ENCODE measurements around the gene DENND5A.
"Not testable (repeated sequence)": the region's sequence is repeated elsewhere in the genome, so short reads cannot be mapped to it uniquely, and the experiment has no call there.

Gene DENND5A

GRCh38 chr11:9176136-9176535 lies 89.0 kb downstream of the DENND5A start:
- no peak for DNase-seq

DNA sequence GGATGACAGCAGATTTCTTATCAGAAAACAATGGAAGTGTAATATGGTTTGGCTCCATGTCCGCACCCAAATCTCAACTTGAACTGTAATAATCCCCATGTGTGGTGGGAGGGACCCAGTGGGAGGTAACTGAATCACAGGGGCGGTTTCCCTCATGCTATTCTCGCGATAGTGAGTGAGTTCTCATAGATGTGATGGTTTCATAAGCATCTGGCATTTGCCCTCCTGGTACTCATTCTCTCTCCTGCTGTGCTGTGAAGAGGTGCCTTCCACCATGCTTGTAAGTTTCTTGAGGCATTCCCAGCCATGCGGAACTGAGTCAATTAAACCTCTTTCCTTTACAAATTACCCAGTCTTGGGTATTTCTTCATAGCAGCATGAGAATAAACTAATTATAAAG lies 92.8 kb downstream of the DENND5A start:
- DNase-seq: no peak

GRCh38 chr11:9170450-9170849 lies 94.7 kb downstream of the DENND5A start:
- peak; percentile 40 for DNase-seq

GRCh38 chr11:9169595-9170295 lies 95.4 kb downstream of the DENND5A start:
- DNase-seq: no peak

GRCh38 chr11:9161991-9162390 lies 103.2 kb downstream of the DENND5A start:
- not testable (repeated sequence) for DNase-seq

GRCh38 chr11:9160166-9160565 lies 105.0 kb downstream of the DENND5A start:
- peak; percentile 50 for DNase-seq

DNA sequence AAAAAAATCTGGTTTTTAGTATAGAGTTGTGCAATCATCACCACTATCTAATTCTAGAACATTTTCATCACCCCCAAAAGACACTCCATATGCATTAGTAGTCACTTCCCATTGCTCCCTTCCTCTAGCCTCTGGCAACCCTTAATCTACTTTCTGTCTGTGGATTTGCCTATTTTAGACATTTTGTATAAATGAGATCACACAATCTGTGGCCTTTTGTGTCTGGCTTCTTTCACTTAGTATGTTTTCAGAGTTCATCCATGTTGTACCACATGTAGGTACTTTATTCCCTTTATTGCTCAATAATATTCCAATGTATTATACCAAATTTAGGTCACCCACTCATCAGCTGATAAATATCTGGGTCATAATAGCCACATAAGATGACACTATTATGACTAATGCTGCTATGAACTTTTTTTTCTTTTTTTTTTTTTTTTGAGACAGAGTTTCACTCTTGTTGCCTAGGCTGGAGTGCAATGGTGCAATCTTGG lies 106.2 kb downstream of the DENND5A start:
- peak; percentile 81 for DNase-seq

DNA sequence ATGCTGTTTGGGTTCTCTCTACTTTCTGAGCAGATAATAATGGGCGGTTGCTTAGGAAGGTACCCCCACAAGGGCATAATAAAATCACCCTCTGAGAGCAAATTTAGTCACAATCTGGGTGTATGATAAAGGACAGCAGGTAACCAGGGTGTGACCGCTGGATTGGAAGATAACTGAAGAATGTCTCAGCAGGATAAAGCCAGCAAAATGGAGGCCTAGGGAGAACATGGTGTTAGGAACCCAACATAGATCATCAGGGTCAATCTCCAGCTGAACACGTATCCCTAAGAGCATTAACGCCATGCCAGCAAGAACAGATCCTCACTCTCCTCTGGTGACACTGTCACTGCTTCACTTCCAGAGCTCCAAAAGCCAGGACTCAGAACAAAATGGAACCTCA lies 109.2 kb downstream of the DENND5A start:
- no peak for DNase-seq

DNA sequence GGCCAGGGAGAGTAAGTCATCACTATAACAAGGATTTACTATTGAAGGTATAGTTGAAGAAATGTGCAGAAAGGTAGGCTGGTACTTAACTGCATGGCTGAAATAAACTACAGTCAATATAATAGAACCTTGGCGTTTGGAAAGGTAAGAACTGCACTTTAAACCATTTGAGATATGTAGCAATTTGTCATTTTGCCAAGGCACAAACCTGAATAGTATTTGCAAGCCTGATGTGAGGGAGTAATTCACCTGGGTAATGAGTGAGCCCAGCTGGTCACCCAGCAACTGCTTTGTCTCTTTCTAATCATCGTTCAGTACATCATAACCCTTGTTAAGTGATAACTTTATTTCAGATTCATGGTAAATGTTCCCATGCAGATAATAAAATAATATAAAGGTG lies 111.5 kb downstream of the DENND5A start:
- no peak for DNase-seq

DNA sequence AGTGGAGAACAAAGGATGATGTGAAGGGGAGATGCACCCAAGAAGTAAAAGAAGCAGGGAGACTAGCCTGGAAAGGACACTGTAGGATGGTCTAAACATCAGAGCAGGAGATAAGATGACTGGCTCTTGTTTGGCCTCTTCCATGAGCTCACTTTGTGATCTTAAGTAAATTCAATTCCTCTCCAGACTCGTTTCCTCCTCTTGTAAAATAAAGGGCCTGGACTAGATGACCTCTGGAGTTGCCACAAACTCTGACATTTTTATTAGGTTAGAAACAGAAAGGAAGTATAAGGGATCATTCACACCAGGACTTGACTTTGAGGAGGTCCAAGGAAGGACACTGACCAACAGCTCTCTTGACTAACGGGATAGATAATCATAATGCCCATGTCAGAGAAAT lies 113.5 kb downstream of the DENND5A start:
- no peak for DNase-seq

DNA sequence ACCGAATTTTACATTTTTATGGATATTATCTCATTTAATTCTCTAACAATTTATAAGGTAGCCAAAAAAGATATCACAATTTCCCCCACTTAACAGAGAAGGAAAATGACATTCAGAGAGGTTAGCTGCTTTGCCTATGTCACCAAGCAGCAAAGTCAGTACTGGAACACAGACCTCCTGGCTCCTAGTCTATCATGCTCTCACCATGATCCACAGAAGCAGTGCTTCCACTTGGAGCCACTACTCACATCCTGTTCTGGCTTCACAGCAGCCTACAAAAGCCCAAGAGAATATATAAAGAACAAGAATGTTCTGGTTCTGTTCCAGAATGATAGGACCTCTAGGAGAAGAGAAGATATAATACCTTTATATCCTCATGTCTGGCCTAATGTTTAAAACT lies 114.2 kb downstream of the DENND5A start:
- no peak for DNase-seq

DNA sequence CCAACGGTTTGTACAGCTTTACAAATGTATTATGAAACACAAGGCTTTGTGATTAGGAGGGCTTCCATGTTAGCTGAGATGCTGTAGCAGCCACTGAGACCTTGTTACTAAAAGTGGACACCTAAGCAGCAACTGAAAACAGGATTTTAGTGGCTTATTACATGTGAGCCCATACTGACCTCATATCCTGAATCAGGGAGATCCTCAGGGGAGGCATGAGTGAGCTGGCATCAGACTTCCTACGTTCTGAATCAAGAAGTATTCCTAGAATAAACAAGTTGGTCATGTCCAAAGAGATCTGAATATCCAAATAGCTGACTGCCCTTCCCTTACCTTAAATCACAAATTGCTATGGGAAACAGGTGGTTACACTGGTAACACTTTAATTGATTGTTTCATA lies 114.6 kb downstream of the DENND5A start:
- DNase-seq: peak; percentile 52

DNA sequence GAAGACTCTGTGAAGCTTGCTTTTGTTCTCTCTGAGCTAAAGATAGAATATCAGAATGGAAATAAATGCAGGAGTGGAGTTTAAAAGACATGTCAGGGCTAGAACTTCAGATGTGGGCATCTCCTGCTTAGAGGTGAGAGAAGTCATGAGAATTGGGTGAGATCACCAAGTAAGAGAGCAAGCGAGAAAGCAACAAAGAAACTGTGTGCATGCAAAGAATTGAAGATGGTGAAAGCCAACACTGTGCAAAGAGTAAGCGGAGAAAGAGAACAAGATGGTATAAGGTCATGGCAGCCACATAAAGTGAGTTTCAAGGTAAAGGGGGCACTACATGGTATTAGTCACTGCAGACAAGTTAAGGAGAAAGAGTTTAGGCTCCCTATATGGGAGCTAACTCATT lies 116.4 kb downstream of the DENND5A start:
- DNase-seq: no peak

DNA sequence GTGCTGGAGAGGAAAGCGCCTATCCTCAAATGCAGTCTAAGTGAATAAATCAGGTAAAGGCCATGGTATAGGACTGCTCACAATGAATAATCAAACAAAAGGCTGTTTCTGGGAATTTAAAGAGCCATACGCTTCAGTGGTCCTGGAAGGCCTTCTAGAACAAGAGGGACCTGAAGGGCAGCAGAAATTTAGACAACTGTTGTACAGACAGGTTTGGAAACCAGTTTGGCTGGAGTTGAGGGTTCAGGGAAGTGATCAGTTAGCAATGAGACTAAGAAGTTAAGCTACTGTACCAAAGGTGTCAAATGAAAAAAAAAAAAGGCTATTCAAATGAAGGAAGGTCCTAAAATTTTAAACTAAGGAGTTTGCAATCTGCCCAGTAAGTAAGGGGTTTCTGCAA lies 117.1 kb downstream of the DENND5A start:
- no peak for DNase-seq

DNA sequence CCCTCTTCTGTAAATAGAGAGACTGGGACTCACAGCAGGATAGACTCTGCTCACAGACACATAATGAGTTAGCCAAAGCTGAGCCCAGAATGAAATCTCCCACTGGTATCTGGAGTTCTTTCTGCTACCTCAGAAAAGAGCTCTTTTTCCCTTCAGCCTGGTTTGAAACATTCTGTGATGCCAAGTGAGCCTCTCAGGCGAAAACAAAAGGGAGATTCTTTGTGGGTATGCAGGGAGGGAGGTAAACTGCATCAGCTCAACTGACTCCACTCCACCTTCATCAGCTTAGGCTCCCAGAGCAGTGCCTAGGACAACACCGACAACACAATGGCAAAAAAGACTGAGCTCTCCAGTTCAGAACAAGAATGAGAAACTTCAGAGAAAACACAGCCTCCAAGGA lies 118.7 kb downstream of the DENND5A start:
- DNase-seq: no peak

GRCh38 chr11:9145283-9145682 lies 119.9 kb downstream of the DENND5A start:
- DNase-seq: no peak

GRCh38 chr11:9144828-9145227 lies 120.3 kb downstream of the DENND5A start:
- DNase-seq: no peak

DNA sequence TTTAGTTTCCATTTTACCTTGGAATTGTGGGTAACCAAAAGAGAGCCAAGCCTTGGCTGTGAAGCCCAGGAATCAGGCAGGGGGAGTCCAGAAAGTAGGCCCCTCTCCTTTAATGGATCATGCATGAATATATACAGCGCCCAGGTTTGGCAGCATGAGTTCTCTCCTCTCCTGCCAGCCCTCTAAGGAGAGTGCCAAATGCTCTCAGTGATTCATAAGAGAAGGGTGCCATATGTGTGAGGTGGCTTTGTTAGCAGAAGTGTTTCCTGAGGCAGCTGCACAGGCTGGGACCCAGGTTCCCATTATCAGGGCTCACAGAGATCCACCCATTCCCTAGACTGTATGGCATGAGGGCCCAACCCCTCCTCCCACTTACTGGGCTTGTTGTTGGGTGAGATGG lies 121.4 kb downstream of the DENND5A start:
- DNase-seq: no peak

DNA sequence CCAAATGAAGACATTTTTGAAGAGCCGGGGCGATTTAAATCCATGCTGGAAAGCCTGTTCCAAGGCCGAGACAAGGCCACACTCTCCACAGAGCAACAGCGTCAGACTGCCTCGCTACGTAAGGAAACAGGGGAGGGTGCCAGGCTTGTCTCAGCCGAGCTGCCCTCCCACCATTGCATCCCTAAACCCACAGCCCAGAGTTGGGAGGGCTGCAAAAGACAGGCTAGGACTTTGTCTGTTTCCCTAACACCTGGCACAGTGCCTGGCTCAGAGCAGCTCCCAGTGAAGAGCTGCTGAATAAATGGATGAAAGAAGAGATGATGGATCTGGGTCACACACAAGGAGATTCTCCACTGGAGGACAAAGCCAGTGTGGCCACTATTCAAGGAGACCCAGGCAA lies 122.4 kb downstream of the DENND5A start:
- no peak for DNase-seq

- no peak for DNase-seq
Measured at GRCh38 chr11:9141186-9141585, 124.0 kb downstream of the DENND5A start.

DNA sequence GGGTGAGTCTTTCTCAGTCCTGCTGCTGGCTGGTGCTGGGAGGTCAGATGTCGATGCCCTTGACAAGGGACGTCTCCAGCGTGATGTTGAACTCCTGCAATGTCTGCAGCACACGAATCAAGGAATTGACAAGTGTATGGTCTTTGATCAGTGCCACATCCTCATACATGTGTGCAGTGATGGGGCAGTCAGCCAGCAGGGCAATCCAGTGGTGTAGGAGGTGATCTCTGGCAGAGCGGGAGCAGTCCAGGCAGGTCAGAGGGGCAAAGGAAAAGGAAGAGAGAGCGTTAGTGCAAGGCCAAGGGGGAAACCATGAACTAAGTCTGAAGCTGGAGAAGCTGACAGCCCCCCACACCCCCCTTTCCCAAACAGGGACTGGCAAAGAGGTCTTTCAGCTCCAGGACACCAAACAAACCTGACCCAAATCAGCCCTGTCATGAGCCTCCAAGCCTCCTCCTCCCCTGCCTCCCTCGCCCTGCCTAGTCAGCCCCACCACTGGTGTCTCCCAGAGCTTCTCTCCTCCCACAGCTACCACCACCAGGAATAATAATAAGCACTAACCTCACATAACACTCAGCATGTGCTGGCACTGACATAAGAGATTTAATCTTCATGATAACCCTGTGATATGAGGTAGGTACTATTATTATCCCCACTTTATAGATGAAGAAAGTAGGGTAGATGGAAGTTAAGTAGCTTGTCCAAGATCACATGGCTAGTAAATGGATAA lies 125.4 kb downstream of the DENND5A start:
- no peak for DNase-seq

DNA sequence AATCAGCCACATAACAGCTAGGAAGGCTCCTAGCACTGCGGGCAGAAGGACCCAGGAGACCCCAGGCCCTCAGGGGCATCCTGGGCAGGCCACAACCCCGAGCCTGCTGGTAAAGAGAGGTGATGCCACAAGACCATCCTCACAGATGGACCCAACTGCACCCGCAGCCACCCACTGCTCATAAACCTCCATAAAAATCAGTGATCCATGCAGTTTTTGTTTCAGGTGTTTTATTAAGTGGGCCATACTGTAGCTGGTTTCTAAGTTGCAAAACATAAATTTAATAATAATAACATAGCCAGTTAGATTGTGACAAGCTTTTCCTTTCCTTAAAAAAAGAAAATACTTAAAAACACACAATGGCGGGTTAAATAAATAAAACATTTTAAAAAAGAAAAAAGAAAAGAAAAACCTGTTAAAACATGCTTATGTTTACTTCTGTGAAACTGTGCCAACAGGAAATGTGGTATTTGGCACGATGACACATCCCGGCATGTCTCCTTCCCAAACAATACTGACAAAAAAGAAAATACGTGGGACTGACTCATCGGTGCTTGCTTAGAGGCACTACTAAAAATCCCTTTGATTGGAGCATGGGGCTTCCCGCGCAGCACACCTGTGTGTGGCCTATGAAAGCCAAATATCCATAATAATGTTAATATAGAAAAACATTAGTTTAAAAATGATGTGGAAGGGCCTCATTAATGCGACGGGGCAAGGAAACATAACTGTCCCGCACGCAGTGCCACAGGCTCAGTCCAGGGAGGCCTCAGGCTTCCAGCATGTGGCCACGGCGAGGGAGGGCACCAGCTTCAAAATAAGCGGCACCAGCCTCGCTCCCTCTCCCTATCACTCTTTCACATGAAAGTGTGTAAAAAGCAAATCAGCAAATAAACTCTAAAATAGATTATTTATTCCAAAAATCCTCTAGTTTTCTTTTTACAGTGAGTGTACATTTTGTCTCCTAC lies 126.3 kb downstream of the DENND5A start:
- DNase-seq: peak; percentile 76

DNA sequence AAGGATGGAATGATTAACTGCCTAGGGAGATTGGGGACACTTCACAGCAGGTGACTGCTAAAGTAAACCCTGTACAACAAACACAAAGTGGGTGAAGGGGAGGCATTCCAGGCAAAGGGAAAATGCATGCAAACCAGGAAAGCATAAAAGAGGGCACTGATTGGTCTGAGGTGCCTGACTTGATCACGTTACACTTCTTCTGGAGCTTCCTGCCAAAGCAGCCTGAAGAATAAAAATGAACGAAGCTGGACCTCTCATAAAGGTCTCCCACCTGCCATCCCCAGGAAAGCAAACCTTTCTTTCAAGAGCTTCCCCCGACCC lies 127.1 kb downstream of the DENND5A start:
- DNase-seq: no peak

Data from fibroblast of skin of abdomen (primary cell).